Inferior parietal cortex (tissue), 1 donor: ENCODE measurements around the gene STXBP4.

Experiments
- DNase-seq: peaks from one replicate; pipeline ENCODE4 v3.0.0-alpha.2; 2016; ENCODE audit errors: extremely low spot score

The STXBP4 gene

DNA sequence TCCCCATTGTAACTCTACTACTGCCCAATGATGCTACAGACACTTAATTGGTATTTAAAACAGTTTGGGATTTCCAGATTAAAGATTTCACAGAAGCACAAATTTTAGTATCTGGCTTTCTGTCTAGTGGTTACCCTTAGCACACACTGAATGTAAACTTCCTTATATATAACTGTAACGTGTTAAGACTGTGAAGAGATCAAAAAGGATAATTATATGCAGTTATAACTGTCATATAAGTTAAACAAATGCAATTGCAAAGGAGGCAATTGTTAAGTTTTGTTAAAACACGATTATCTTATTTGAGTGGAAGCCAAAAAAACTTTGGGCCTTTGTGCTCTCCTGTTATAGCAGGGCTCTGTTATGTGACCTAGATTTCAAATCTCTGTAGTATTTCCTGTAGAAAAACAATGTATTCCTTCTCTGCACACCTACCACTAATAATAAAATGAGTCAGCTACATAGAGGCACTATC is 147.9 kb downstream of the STXBP4 start:
- DNase-seq, result no peak

- DNase-seq, result no peak
Measured at GRCh38 chr17:55117164-55117563, 148.6 kb downstream of the STXBP4 start.

DNA sequence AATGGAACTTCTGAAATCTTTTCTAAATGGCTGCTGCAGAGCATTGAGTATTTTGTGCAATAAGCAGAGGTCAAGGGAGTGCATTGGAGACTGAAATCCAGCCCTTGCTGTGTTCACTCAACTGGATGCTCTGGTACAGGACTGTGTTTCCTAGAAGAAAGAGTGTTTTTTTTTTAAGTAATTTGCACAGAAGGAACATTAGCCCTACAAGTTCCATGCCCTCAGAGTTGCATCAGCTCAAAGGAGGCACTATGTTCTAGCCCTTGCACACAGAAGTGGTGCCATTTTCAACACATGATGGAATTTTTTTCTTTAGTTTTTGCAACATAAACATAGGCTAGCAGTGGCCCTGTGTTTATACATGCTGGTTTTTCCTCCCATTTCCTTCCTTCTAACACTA is 152.1 kb downstream of the STXBP4 start:
- no peak for DNase-seq

GRCh38 chr17:55121268-55121667 is 152.7 kb downstream of the STXBP4 start:
- DNase-seq, result no peak

DNA sequence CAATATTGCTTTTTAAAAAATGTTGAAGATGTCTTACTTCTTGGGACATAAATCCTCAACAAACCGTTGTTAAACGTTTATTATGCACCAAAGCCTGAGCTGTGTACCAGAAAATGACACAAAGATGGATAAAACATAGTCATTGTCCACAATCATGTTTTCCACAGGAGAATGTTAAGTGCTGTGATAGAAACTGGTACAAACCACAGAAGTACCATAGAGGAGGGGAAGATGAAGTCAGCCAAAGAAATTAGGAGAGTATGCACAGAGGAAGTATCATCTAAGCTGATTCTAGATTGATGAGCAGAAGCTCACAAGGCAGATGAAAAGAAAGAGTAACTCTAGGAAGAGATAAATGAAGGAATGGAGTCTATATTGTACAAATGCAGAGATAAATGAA is 153.5 kb downstream of the STXBP4 start:
- no peak for DNase-seq

DNA sequence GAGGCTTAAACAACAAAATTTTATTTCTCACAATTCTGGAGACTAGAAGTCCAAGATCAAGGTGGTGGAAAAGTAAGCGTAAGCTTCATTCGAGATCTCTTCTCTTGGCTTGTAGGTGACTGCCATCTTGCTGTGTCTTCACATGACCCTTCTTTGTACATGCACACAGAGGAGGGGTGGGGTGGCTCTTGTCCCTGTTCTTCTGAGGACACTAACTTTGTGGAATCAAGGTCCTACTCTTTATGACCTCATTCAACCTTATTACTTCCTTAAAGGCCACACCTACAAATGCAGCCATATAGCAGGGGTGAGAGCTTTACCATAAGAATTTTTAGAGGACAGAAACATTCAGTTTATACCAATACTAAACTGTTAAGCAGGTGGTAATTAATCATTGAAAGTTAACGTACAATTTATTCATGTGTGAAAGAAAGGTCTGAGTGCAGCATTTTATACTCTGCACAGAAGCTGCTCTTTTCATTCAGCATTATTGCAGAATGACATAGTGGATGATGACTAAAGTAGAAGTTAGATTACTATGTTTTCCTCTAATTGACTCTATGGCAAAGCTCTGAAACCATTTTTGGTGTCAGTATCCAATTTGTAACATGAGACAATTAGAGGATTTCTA is 156.3 kb downstream of the STXBP4 start:
- no peak for DNase-seq

DNA sequence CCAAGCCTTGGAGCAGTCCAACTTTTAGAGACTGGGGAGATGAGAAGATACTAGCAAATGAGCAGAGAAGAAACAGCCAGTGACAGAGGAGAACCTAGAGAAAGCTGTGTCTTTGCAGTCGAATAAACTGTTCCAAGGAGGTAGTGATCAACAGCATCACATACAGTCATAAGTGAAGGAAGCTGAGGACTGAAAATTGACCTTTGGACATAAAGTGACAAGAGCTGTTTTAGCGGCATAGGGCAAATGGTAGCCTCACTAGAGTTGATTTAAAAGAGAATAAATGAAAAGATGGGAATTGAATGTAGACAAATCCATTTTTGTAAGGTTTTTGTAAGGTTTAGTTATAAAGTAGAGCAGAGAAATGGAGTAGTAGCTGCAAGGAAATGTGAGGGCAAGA is 165.0 kb downstream of the STXBP4 start:
- DNase-seq, result no peak

DNA sequence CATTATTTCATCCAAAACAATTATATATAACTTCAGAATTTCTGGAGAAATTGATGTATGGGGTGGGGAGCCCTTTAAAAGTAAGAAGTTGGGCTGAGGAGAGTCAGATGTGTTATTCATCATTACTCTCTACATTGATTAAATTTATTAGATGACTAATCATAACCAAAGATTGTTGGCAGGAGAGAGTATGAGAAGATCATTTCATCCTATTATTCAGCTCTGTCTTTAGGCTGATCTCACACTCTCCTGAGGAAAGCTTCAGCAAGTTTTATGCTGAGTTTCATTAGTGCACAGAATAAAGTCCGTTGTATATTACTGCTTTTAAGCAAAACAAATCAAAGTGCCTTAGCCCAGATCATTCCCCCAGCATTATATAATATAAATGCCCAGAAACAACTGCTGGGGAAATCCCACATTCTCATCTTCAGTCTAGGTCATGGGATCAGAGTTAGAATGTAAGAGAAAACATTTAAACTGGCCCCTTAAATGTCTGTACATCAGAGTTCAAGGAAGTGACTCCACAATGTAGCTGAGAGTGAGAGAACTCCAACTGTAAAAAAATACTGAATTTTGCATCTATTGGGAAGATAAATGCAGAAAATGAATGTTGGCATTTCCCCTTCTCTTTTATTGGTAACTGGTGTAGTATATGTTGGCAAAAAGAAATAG is 166.1 kb downstream of the STXBP4 start:
- DNase-seq, result no peak

DNA sequence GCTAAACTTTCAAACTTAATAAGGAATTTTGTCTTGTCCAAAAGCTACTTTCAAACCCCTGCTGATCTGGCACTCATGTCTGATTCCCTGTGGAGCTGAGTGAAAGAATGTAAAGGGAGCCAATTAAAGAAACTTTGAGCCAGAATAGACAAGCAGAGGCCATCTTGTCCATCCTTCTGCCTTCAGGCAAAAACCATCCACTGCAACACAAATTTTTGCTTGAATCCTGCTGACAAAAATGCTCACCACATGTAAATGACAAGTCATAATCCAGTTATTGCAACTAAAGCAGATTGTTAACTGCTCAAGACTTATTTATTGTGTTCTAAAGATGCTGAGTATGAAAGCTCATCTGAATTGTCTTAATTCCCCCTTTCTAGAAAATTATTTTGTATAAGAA is 172.2 kb downstream of the STXBP4 start:
- DNase-seq, result no peak

DNA sequence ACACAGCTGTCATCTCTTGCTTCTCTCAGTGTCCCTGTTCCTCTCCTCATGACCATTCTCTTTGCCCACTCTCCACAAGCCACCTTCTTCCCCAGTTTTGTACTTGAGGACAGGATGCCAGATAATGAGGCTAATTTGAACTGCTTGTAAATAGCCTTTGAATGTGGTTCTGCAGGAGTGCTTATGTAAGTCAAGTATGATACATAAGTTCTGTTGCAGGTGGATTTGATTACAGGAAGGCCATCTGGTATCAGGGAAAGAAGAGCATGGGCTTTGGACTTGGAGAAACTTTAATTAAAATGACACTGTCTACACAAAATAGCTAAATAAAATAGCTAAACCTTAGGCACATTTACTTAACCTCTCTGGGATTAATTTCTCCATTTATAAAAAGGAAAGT is 176.0 kb downstream of the STXBP4 start:
- no peak for DNase-seq

DNA sequence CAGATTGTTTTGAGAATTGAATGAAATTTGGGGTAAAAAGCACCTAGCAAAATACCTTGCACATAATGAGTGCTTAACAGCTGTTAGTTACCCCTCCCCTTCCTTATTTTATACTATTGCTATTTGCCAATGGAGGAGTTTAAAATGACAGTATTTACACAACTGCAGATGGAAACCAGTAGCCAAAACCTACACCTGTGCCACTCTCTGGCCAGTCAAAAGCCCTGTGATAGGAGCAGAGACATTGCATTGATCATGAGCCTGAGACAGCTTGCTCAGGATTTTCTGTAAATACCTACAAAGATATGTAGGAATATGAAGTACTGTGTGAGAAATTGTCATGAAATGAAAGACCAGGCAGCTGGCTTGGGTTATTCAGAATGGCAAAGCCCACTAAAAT is 180.9 kb downstream of the STXBP4 start:
- no peak for DNase-seq

DNA sequence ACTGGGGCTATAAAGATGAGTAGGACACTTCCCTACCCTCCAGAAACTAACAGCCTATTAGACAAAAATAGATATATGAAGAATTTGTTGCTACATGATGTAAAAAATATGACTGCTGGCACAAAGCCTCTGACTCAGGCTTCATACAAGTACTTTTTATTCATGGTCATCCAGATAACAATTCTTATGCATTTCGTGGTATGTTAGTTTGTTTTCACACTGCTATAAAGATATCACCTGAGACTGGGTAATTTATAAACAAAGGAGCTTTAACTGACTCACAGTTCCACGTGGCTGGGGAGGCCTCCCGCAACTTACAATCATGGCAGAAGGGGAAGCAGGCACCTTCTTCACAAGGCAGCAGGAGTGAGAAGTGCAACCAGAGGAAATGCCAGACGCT is 183.7 kb downstream of the STXBP4 start:
- DNase-seq, result no peak

DNA sequence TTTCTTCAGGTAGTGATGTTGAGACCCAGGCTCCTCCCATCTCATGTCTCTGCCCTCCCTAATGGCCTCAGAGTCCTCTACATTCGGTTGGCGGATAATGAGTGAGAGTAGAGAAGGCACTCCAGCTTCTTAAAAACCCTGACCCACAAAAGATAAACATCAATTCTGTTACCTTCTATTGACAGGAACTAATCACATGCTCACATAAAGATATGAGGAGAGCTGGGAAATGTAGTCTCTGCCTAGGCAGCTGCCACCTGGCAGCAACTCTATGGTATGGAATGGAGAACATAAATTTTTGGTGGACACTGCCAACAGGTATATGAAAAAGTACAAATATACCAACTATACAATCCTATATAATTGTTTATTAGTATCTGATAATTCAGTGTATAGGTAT is 185.5 kb downstream of the STXBP4 start:
- DNase-seq, result no peak

- DNase-seq, result no peak
Measured at GRCh38 chr17:55155856-55156560, 187.4 kb downstream of the STXBP4 start.

GRCh38 chr17:55157165-55157564 is 188.6 kb downstream of the STXBP4 start:
- no peak for DNase-seq

GRCh38 chr17:55158439-55158838 is 189.9 kb downstream of the STXBP4 start:
- DNase-seq, result no peak

GRCh38 chr17:55159251-55159650 is 190.7 kb downstream of the STXBP4 start:
- DNase-seq, result no peak

DNA sequence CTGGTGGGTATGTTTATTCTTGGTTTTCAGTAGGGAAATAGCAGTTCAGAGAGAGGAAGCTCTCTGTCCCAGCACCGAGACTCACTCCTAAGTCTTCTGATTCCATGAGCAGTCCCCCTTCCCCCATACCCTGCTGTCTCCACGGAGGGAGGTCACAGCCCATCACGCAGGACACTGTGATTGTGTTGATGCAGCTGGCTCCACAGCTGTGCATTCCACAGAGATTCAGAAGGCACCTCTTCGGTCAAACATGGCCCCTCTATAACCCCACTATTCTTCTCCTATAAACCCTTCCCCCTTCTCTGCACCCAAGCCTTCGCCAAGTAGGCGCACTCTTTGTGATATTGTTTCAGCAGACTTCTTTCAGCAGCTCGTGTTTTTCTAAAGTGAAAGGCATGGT is 191.9 kb downstream of the STXBP4 start:
- no peak for DNase-seq

DNA sequence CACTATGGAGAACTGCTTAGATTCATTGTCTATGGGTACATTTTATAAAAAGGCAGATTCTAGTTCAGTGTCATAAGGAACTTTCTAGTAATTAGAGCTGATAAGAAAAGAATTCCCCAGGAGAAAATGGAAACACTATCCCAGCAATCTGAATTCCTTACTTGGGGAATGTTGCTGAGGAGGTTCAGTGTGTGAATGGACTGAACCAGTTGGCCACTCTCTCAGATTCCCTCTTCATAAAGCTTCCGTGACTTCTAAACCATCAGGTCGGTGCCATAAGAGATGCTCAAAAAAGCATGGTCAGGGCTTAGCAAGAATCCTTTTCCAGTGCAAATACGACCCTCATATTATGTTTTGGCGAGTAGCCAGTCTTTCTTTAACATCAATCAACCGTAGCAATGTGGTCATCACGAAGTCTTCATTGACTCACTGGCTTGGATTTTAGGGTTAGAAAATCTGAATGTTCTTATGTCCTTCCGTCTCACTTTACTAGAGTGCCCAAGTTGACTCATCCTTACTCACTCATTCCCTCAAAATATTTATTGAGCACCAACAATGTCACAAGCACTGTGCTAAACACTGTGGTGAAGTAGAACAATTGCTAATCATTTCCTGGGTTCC is 193.5 kb downstream of the STXBP4 start:
- DNase-seq, result no peak

DNA sequence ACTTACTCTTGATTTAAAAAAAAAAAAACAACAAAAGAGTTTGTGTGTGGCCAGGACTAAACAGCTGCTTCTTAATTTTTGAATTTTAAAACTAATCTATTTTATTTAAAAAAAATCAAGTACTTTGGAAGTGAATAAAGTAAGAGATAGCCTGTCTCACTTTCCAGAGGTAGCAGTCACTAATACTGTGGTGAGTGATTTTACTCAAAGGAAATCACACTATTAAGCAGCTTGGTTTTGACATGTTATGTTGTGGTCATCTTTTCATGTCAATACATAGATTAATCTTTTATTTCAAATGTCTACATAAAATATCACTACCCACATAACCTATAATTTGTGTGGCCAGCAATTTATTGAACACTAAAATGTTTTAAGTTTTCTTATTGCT is 194.0 kb downstream of the STXBP4 start:
- no peak for DNase-seq

- DNase-seq, result no peak
Measured at GRCh38 chr17:55163408-55163807, 194.8 kb downstream of the STXBP4 start.

- DNase-seq, result no peak
Measured at GRCh38 chr17:55166506-55166905, 197.9 kb downstream of the STXBP4 start.
